Stimulated activated CD8-positive, alpha-beta memory T cell treated with anti-CD3 and anti-CD28 coated beads, Interleukin-7, amount 100 ng/mL, for 1 hour (primary cell): ENCODE data around the gene ZNF76.
A peak's percentile ranks its signal among the peaks of the same experiment; 100 is the strongest.

Experiments used
- DNase-seq, 2 donors: peaks; one replicate each; pipeline ENCODE4 v3.0.0-alpha.2; 2020; ENCODE audit warnings: low read depth in 2 of 2

The ZNF76 gene

DNA sequence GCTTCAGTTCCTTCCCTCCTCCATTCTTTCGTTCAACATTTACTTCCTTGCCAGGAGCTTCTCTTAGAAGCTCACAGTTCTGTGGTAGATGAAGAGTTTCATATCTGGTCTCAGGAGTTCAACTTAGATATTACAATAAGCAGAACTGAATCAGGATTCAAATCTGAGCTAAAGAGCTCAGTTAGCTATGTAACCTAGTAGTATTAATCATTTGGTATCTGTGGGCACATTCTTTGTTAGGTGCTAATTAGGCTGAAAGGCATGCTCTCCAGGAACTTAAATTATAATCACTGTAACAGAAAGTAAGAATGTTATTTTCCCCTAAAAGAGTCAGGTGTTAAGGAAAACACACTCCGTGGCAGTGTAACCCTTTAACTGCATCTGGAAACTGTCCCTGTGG, 8.4 kb downstream of the ZNF76 start:
- DNase-seq: no peak

- DNase-seq: no peak
These were observed 12.5 kb downstream of the ZNF76 start for GRCh38 chr6:35272005-35272404.

- DNase-seq: no peak
These were observed 14.5 kb downstream of the ZNF76 start for GRCh38 chr6:35273822-35274559.

DNA sequence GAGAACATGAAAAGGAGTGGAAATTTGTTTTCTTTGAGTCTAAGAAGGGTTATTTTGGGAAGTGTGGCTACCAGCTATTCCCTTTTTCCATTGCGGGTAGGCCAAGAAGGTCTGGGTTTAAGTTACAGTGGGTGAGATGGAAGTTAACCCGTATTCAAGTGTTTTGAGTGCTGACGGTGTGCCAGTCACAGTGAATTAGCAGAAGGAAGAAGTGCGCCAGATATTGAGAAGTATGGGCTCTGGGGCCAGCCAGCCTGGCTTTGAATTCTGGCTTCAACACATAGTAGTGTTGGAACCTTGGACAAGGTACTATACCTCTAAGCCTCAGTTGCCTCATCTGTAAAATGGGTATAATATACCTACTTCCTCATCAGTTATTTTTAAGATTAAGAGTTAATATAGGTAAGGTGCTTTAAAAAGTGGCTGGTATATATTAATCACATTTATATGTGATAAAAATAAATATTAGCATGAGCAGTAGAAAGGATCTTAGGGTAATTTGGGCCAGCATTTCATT, 16.3 kb downstream of the ZNF76 start:
- DNase-seq: no peak

GRCh38 chr6:35278708-35279107, 19.2 kb downstream of the ZNF76 start:
- no peak for DNase-seq

DNA sequence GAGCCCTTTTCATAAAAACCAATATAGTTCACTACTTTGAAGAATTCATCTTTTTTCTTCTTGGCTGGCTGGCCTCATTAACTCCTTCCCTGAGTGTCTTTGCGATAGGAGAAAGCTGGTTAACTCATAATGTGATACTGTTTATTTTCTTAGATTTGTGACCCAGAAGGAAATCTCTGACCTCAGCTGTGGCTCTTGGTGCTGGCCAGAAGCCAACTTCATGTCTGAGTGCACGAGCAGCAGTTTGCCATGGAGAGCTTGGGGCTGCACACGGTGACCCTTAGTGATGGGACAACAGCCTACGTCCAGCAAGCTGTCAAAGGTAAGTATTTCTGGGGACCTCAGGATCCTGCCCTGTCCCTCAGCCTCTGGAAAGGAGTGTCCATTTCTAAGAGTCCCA, 21.4 kb downstream of the ZNF76 start:
- DNase-seq: no peak

DNA sequence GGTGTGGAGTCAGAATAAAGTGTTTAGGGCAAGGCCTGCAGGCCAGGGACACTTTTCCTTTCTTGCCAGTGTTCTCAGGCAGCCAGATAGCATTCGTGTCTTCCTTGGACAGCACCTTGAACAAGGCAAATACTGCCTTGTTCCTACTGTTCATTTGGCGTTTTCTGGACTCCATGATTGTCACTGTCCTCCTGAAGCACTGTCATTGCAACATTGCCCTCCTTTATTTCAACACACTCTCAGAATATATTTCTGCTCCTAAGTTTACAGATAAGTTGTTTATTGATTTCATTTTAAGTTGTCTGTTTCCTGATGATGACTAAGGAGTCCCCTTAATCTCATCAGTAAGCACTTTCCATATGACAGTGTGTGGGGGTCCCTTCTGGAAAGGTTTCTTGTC, 22.9 kb downstream of the ZNF76 start:
- no peak for DNase-seq

DNA sequence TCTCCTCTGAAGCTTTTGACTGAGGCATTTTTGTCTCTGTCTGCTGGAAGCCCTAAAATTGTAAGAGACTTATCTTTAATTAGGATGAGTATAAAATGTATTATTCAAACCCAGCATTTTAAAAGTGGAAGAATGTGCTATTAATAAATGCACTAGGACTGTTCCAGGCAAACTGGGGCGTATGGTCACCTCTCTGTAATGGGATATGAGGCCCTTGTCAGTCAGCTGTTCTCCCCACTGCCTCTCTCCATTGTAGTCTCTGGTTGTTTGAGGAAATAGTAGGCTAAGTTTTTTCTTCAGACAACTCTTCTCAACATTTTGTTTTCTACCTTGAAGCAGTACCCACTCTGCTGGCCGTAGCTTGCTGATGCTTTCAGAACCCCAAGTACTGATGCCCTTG, 23.8 kb downstream of the ZNF76 start:
- DNase-seq: no peak

- no peak for DNase-seq
These were observed 28.3 kb downstream of the ZNF76 start for GRCh38 chr6:35287671-35288396.

- DNase-seq: no peak
These were observed 29.3 kb downstream of the ZNF76 start for GRCh38 chr6:35288834-35289233.

- no peak for DNase-seq
These were observed 32.0 kb downstream of the ZNF76 start for GRCh38 chr6:35291491-35291890.

GRCh38 chr6:35292494-35292893, 33.0 kb downstream of the ZNF76 start:
- DNase-seq: no peak

GRCh38 chr6:35293681-35294080, 34.1 kb downstream of the ZNF76 start:
- DNase-seq: no peak

DNA sequence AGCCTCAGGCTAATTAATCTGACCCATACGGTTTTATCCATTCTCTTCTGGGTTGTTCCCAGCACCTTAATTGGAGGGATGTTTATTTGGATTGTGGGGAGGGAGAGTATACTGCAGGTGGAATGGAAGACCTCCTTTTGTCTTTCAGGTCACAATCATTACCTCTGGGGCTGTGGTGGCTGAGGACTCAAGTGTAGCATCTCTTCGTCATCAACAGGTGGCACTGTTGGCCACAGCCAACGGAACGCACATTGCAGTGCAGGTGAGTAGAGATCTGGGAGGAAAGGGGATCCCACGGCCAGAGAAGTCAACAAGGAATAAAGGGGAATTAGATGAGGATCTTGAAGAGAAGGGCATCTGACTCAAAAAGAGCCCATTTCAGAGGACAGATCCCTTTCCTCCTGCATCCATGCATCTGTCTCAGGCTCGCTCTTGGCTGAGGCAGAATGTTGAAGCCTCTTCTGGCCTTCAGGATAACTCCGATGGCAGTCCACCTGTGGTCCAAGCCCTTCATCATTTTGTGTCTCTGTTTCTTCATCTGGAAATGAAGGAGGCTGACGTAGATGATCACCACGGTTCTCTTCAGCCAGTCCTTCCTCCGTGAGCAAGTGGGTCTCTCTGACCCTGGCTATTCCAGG, 34.9 kb downstream of the ZNF76 start:
- DNase-seq: no peak

GRCh38 chr6:35295036-35295435, 35.5 kb downstream of the ZNF76 start:
- DNase-seq: no peak

DNA sequence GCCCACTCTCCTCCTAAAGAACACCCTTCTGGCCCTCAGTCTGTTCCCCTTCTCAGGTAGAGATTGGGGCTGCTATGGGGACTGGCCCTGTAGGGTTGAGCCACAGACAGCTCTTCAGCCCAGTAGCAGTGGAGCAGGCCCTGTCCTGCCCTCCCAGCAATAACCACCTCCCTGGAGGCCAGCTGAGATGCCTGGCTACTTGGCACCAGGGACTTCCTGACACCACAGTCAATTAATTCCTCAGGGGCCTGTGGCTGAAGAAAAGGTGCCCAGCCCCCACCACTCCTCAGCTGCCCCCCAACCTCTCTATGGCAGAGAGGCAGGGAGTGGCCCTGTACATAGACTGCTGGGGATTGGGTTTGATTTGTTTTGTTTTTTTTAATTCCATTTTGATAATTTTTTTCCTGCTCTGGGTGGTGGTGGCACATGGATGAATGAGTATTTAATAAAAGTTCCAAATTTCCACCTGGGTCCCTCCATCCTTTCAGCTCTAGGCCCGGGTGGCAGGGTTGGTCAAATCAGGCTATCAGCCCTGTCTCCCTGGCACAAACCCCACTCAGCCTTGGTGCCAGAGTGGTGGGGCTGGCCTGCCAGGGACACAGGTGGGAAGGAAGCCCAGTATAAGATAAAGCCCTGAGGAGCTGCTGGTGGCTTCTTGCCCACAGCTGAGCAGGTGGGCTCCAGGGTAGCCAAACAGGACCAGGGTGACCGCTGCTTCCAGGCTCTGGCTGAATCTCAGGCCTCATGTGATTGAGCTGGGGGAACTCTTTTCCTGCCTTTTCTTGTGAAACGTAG, 36.2 kb downstream of the ZNF76 start:
- DNase-seq: no peak

GRCh38 chr6:35296931-35297600, 37.5 kb downstream of the ZNF76 start:
- no peak for DNase-seq

- DNase-seq: peak; percentile 73 to 79
These were observed 38.3 kb downstream of the ZNF76 start, which contains the start of gene DEF6 for GRCh38 chr6:35297601-35298481. DEF6 (plus strand) TSS chr6:35297818; CDS start chr6:35297857, 39 bp downstream.

DNA sequence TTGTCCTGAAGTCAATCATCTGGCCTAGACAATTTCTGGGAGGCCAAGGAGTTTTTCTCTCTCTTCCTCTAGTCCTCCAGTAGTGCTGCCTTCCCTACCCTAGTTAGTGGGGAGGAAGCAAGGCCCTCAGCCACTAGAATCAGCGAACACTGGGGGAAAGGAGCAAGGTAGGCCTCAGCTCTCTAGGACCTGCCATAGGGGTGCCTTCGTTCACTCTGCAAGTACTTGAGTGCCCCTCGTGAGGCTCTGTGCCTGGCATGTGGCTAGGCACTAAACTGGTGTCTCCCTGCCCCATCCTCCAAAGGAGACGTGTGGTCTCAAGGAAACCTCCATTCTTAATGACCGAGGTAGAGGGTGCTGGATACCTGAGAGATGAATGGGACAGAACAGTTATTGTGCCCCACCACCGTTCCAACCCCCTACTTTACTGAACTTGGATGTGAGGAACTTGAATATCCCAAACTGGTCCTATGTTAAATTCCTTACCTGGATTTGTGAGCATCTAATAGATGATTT, 39.1 kb downstream of the ZNF76 start:
- DNase-seq: no peak

- DNase-seq: no peak
These were observed 40.1 kb downstream of the ZNF76 start for GRCh38 chr6:35299674-35300073.
